Ovary (tissue), 3 donors: ENCODE results near the gene CSNK2B.

Source experiments
- EP300 ChIP-seq: sonication (generic); formaldehyde crosslinking; IDR thresholded peaks from one replicate; pipeline ENCODE4 v1.6.1; 2017; ENCODE audit warnings: antibody characterized with exemption
- POLR2A ChIP-seq: fragments of 450-650 bp; IDR thresholded peaks from one replicate; pipeline ENCODE4 v1.6.1; 2017; ENCODE audit warnings: antibody characterized with exemption, mild to moderate bottlenecking, moderate library complexity
- TF ChIP-seq, protein P1 (sequence below), 3 donors: fragments of 450-650 bp in 2 of 3; fragments of 200-600 bp in 1 of 3; IDR thresholded peaks; one replicate each; pipeline versions ENCODE4 v1.5.1 to v1.8.0; 2016 to 2022; ENCODE audit warnings: antibody characterized with exemption in 3 of 3, mild to moderate bottlenecking in 1 of 3
- donor health status: DM: no; HTN: no; CAD: no.

DNA sequence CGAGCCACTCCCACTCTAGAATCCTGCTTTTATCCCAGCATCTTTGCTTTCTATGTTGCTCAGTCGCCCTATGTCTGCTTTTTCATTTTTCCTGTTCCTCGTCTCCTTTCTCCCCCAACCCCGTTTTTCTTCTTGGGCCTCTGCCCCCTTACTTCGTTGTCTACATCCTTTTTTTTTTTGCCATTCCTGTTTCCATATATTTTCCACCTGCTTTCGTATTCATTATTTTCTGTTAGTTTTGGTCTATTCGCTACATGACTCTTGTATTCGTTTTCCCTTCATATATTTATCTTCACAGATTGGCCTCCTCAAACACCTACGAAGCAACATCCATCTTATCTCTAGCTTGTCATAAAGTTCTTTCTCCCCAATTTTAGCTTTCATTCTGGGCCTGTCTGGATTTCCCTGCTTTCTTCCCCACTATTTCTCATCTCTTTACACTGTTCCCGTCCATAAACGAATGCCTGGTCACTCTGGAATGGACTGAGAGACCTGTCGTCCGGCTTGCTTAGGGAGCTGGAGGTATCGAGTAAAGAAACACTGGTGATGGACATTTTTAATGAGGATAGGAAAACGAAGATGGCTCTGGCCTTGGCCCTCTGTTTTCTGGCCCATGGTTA lies 44.5 kb upstream of the CSNK2B start:
- TF ChIP-seq, protein P1, sequence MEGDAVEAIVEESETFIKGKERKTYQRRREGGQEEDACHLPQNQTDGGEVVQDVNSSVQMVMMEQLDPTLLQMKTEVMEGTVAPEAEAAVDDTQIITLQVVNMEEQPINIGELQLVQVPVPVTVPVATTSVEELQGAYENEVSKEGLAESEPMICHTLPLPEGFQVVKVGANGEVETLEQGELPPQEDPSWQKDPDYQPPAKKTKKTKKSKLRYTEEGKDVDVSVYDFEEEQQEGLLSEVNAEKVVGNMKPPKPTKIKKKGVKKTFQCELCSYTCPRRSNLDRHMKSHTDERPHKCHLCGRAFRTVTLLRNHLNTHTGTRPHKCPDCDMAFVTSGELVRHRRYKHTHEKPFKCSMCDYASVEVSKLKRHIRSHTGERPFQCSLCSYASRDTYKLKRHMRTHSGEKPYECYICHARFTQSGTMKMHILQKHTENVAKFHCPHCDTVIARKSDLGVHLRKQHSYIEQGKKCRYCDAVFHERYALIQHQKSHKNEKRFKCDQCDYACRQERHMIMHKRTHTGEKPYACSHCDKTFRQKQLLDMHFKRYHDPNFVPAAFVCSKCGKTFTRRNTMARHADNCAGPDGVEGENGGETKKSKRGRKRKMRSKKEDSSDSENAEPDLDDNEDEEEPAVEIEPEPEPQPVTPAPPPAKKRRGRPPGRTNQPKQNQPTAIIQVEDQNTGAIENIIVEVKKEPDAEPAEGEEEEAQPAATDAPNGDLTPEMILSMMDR (IDR thresholded peaks at IDR 0.05): no peak
- TF ChIP-seq EP300 (no peak), POLR2A (no peak)
